Measurements from ENCODE around the gene TFEB.

GRCh38 chr6:41728073-41728936 is 7.1 kb downstream of the TFEB start:
- no peak for TF ChIP-seq CTCF (IDR thresholded peaks at IDR 0.05 in 2 of 3, conservative IDR thresholded peaks at IDR 0.05 in 1 of 3; ENCODE audit: control insufficient read depth in 2 of 3, extremely low read depth in 1 of 3, insufficient read depth in 1 of 3, low read depth in 3 of 3, low read length in 3 of 3)
- no peak for TF ChIP-seq ESRRA (IDR thresholded peaks at IDR 0.05; ENCODE audit: low read length)
- no peak for TF ChIP-seq ZNF687 (IDR thresholded peaks at IDR 0.05)
- TF ChIP-seq POLR2AphosphoS5 (IDR thresholded peaks at IDR 0.05; ENCODE audit: low read length) = no peak
- TF ChIP-seq FOXK2 (IDR thresholded peaks at IDR 0.05) = no peak
- no peak for TF ChIP-seq PBX3 (IDR thresholded peaks at IDR 0.05; ENCODE audit: insufficient replicate concordance, low read depth, low read length)
- no peak for TF ChIP-seq E4F1 (IDR thresholded peaks at IDR 0.05; ENCODE audit: borderline replicate concordance, partially characterized antibody)
- TF ChIP-seq PRDM15 (CRISPR knock-in tag; IDR thresholded peaks at IDR 0.05) = no peak

Measured in GM12878 (cell line).